ENCODE results near the gene PTPN7. TPM values are rescaled to one million over a fixed set of nuclear protein-coding genes. Genes with fewer than 3 reads are reported as not detected.

The PTPN7 gene
- total RNA-seq, 1 experiment from 2014 or later = not detected

DNA sequence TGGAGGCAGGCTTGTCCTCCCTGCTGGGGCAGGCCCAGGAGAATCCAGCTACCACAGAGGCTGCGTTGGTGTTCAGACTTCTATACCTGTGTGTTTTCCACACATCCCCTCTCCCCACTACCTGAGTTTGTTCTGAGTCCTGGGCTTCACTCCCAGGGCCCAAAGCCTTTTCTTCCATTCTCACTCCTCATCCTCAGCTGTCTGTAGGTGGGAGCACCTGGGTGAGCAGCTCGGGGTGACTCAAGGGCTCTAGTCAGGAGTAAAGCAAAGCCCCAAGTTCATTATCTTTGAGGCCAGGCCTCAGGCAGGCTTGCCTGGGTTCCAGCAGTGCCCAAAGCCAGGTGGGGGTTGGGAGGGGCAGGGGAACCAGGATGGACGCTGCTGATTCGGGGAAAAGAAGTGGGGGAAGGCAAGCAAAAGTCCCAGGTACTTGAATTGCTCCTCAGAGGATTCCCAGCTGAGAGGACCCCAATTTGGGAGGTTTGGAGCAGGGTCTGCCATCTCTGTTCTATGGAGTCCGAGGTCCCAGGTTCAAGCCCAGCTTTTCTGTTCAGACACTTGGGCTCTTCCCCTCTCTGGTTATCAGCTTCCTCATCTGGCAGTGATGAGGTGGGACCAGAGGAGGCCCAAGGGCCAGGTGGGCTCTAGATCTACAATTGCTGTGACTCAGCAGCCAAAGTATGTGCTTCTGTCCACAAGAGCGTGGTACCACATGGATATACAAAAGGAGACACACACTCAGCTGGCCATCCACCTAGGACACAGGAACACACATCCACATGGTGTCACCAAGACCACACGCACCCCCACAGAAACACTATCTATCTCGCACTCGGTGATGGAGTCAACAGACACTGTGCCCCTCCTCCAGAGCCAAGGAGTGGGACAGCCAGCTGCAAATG lies 5.8 kb upstream of the PTPN7 start:
- Mint-ChIP-seq H3K36me3 (ENCODE audit: insufficient read depth, unreplicated experiment) (no peaks in the 10 kb centered on the region), H3K9me3 (ENCODE audit: low read depth, unreplicated experiment) (no peaks in the 10 kb centered on the region), H3K27ac (ENCODE audit: unreplicated experiment) (no peak overlapping the region), H3K4me1 (ENCODE audit: low read depth, unreplicated experiment) (no peaks in the 10 kb centered on the region), H3K27me3 (ENCODE audit: unreplicated experiment) (peaks cover 55% of the 10 kb centered on the region), H3K4me3 (ENCODE audit: low read depth, unreplicated experiment) (no peak overlapping the region)
- no TSS peak for BruUV-seq (replicated peaks)
- no peak for DNase-seq
- CTCF ChIA-PET = interaction anchor here (0.8 to 1.2 kb wide), 2 partner anchors 10 to 23 kb away, joined by 3 to 6 read pairs; no protein-coding TSS in a partner anchor
- intact Hi-C loops (cut with micrococcal nuclease; ENCODE audit: unreplicated experiment) = no loop called here
- TF ChIP-seq, protein P1, sequence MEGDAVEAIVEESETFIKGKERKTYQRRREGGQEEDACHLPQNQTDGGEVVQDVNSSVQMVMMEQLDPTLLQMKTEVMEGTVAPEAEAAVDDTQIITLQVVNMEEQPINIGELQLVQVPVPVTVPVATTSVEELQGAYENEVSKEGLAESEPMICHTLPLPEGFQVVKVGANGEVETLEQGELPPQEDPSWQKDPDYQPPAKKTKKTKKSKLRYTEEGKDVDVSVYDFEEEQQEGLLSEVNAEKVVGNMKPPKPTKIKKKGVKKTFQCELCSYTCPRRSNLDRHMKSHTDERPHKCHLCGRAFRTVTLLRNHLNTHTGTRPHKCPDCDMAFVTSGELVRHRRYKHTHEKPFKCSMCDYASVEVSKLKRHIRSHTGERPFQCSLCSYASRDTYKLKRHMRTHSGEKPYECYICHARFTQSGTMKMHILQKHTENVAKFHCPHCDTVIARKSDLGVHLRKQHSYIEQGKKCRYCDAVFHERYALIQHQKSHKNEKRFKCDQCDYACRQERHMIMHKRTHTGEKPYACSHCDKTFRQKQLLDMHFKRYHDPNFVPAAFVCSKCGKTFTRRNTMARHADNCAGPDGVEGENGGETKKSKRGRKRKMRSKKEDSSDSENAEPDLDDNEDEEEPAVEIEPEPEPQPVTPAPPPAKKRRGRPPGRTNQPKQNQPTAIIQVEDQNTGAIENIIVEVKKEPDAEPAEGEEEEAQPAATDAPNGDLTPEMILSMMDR (IDR thresholded peaks at IDR 0.05; ENCODE audit: unreplicated experiment) = no peak

DNA sequence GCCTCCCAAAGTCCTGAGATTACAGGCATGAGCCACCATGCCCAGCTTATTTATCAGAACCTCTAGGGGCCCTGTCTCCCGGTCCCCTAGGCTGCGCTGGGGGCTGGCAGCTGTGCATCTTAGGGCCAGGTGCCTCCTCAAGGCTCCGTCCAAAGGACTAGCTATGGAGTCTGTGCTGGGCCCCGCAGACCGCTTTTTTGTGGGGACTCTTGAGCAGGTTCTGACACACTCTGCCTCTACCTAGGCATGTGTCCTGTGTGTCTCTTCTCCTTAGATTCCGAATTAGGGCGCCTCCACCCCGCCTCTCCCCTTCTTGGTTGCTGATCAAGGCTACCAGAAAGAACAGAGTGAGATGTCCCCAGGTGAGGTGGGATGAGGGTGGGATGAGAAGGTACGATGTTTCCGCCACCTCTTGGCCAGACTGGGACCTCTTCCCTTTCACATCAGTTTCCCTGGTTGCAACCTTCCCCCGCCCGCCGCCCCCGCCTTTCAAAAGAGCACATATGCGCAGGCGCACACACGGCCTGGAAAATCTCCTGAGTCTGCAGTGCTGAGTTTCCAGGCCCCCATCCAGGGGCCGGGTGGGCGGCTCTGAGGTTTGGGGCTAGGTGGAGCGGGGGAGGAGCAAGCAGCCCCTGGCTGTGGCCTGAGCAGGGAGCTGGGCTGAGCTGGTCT lies 5.0 kb upstream of the PTPN7 start:
- Mint-ChIP-seq H3K27me3 (ENCODE audit: unreplicated experiment) (peaks cover 63% of the 10 kb centered on the region), H3K4me3 (ENCODE audit: low read depth, unreplicated experiment) (no peak overlapping the region), H3K9me3 (ENCODE audit: low read depth, unreplicated experiment) (no peaks in the 10 kb centered on the region), H3K4me1 (ENCODE audit: low read depth, unreplicated experiment) (no peaks in the 10 kb centered on the region), H3K36me3 (ENCODE audit: insufficient read depth, unreplicated experiment) (no peaks in the 10 kb centered on the region), H3K27ac (ENCODE audit: unreplicated experiment) (no peak overlapping the region)
- intact Hi-C loops (cut with micrococcal nuclease; ENCODE audit: unreplicated experiment) = no loop called here
- no TSS peak for BruUV-seq (replicated peaks)
- DNase-seq = no peak
- CTCF ChIA-PET = interaction anchor here (0.5 to 1.2 kb wide), 3 partner anchors 9 to 416 kb away, joined by 3 to 6 read pairs (median 3); no protein-coding TSS in a partner anchor
- TF ChIP-seq, protein P1 (IDR thresholded peaks at IDR 0.05; ENCODE audit: unreplicated experiment) = no peak

DNA sequence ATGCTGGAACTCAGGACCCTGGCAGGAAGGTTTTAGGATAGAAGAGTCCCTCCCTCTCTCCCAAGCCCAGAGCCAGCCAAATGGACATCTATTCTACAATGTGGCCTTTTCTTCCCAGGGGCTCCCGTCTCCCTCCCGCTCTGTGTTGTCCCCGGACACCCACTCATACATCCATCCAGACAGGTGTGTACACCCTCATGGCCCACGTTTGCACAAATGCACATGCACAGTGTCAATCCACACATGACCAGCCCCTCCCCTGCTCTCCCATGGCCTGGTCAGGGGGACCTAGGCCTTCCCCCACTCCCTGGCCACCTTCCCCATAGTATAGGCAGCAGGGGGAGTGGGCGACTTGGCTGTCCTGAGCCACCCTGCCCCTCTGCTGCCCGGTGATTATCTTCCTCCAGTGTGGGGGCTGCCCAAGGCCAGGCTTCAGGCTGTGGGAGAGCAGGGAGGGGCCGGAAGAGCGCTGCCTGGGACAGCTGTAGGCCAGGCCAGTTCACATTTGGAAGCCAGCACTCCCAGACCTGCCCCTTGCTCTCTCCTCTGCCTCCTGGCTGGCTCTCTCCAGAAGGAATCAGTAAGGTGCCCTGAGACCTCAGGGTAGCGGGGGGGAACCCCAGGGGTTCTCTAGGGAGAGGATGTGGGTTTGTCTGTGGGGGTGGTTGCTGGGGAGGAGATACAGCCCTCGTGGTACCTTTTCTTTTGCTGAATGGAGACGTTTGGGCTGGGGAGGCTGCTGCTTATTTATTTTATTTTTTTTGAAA lies 4.1 kb upstream of the PTPN7 start:
- H3K36me3 Mint-ChIP-seq (ENCODE audit: insufficient read depth, unreplicated experiment) = no peaks in the 10 kb centered on the region
- TF ChIP-seq, protein P1 (IDR thresholded peaks at IDR 0.05; ENCODE audit: unreplicated experiment) = no peak
- peaks cover 60% of the 10 kb centered on the region for H3K27me3 Mint-ChIP-seq (ENCODE audit: unreplicated experiment)
- no peak overlapping the region for H3K27ac Mint-ChIP-seq (ENCODE audit: unreplicated experiment)
- CTCF ChIA-PET = interaction anchor here (0.5 kb wide), 1 partner anchor 417 kb away, joined by 3 read pairs; no protein-coding TSS in a partner anchor
- DNase-seq = no peak
- intact Hi-C loops (cut with micrococcal nuclease; ENCODE audit: unreplicated experiment) = no loop called here
- H3K4me1 Mint-ChIP-seq (ENCODE audit: low read depth, unreplicated experiment) = no peaks in the 10 kb centered on the region
- H3K9me3 Mint-ChIP-seq (ENCODE audit: low read depth, unreplicated experiment) = no peaks in the 10 kb centered on the region
- no peak overlapping the region for H3K4me3 Mint-ChIP-seq (ENCODE audit: low read depth, unreplicated experiment)
- no TSS peak for BruUV-seq (replicated peaks)
